T-helper 2 cell treated with Interferon-gamma antibody and Interleukin-4, amounts not matched to agents 5 μg/mL and 100 μg/mL, for 36 hours (primary cell): ENCODE measurements around the gene SPATA19.

Experiments used
- DNase-seq: peaks from one replicate; pipeline ENCODE4 v3.0.0; 2021; ENCODE audit warnings: low spot score
- H3K27ac Mint-ChIP-seq: one replicate; pipeline ENCODE4 v1.8.0; 2021; ENCODE audit warnings: mild to moderate bottlenecking, mixed read lengths
- H3K27me3 Mint-ChIP-seq: one replicate; pipeline ENCODE4 v1.8.0; 2021; ENCODE audit warnings: low read depth, mixed read lengths
- H3K36me3 Mint-ChIP-seq: one replicate; pipeline ENCODE4 v1.8.0; 2021; ENCODE audit warnings: low read depth, mixed read lengths
- H3K4me1 Mint-ChIP-seq: one replicate; pipeline ENCODE4 v1.8.0; 2021; ENCODE audit warnings: low read depth, mixed read lengths
- H3K4me3 Mint-ChIP-seq: one replicate; pipeline ENCODE4 v1.8.0; 2022; ENCODE audit warnings: mild to moderate bottlenecking, moderate library complexity, mixed read lengths
- H3K9me3 Mint-ChIP-seq: one replicate; pipeline ENCODE4 v1.8.0; 2021; ENCODE audit warnings: mixed read lengths

Gene SPATA19

DNA sequence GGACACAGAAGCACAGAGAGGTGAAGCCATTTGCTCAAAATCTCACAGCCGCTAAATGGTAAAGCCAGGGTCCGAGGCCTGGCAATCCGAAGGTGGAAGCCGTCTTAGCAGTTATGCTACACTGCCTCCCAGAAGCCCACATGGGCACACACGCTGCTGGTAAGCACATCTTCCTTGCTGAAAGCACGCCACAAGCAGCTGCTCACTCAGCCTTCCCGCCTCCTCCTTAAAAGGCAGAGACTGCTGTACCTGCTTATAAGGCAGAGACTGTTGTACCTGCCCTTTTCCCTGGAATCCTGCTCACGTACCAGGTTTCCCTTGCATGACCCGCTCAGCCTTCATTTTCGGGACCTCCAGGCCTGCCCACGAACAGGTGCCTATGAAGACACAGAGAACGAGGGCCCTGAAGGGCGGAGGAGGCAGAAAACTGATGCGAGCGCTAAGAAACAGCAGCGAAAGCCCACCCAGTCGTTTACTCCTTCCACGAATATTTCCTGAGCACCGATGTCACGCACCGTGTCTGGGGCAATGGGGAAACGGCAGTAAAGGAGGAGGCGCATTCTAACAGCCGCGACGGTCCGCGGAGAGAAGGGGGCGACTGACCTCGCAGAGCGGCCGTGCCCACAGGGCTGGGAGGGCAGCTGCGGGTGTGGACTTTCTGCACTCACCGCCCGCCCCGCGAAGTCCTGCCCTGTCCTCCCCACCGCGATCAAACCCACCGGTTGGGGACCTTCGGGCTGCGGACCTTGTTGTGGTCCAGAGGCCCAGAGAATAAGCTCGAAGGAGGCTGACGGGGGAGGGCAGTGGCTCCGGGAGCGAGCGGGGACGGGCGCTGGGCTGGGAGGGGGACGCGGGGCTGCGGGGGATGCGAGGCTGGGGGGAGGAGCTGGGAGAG is 13.0 kb downstream of the SPATA19 start:
- Mint-ChIP-seq H3K36me3 (no peaks in the 10 kb centered on the region), H3K4me3 (no peak overlapping the region), H3K27ac (no peak overlapping the region), H3K27me3 (no peaks in the 10 kb centered on the region), H3K4me1 (peaks cover 7% of the 10 kb centered on the region), H3K9me3 (no peaks in the 10 kb centered on the region)
- no peak for DNase-seq

DNA sequence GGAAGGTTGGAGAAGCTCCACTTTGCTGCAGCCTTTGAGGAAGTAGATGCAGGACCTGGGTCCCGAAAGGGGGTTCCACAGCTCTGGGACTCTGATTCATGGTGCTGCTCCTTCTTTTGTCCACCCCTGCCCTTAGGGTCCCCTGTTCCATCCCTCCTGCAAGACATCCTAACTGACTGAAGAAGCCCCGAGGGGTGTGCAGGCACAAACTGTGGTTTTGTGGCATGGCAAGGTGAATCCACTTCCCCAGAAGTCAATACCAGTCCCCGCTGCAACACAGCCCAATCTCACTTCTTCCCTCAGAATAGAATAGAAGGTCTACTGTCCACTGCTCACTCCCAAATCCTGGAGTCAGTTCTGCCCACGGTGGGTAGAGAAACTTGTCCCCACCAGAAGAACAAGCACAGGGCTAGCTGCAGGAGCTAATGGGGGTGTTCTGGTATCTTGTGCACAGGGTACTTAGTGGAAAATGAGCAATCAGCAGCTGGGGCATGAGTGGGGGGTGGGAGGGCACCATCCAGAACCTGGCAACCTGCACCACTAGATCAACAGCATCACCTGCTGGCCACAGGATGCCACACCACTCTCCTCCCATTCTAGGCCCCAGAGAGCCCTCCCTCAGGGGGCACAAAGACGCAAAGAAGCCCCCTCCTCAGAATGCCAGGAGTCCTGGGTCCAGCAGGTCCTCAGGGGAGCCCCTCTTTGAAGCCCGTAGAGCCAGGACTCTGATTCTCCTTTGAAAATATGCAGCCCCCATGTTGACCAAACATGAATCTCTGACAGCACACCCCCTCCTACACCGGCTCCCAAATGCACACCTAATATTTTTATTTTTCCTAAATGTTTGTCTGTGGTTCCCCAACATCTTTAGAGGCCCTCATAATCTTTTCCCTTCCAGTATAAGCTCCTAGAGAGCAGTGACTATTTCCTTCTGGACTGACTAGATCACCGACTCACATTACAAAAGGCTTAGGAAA is 14.1 kb downstream of the SPATA19 start:
- DNase-seq = no peak
- H3K4me3 Mint-ChIP-seq = no peak overlapping the region
- H3K9me3 Mint-ChIP-seq = no peaks in the 10 kb centered on the region
- H3K27me3 Mint-ChIP-seq = no peaks in the 10 kb centered on the region
- peaks cover 7% of the 10 kb centered on the region for H3K4me1 Mint-ChIP-seq
- H3K27ac Mint-ChIP-seq = no peak overlapping the region
- H3K36me3 Mint-ChIP-seq = no peaks in the 10 kb centered on the region

DNA sequence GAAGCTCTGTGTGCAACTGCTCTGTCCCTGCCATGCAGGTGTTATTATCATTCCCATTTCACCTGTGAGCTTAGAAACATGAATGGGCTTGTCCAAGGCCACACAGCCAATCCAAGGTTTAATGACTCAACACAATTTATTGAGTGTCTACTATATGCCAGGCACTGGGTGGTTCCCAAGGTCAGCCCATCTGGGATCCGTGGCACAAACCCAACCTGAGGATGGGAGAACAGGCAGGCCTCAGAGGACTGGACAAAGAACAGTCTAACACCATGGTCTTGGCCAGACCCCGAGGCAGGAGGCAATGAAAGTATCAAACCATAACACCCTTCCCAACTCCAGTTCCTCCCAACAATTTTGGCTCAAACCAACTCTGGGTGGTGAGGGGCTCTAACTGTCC is 15.7 kb downstream of the SPATA19 start:
- H3K27ac Mint-ChIP-seq = no peak overlapping the region
- DNase-seq = no peak
- H3K27me3 Mint-ChIP-seq = no peaks in the 10 kb centered on the region
- no peaks in the 10 kb centered on the region for H3K36me3 Mint-ChIP-seq
- no peaks in the 10 kb centered on the region for H3K9me3 Mint-ChIP-seq
- H3K4me1 Mint-ChIP-seq = no peaks in the 10 kb centered on the region
- H3K4me3 Mint-ChIP-seq = no peak overlapping the region

DNA sequence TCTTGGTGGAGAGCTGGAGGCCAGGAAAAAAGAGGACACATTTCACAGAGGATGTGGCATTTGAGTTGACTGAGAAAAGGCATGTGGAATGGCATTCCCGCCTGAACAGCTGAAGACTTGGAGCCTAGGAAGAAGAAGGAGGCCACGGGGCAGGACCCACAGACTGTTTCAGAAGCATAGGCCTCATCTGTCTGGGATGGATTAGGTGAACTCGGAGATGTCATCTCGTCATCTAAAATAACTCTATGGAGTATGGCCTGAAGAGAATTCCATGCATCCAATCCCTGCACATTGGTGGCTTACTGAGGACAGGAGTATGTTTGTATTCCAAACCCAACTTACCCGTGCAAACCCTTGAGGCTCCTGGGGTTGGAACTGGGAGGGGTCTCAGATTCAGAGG is 16.4 kb downstream of the SPATA19 start:
- H3K36me3 Mint-ChIP-seq = no peaks in the 10 kb centered on the region
- H3K27me3 Mint-ChIP-seq = no peaks in the 10 kb centered on the region
- no peaks in the 10 kb centered on the region for H3K9me3 Mint-ChIP-seq
- no peak for DNase-seq
- H3K4me1 Mint-ChIP-seq = no peaks in the 10 kb centered on the region
- H3K27ac Mint-ChIP-seq = no peak overlapping the region
- H3K4me3 Mint-ChIP-seq = no peak overlapping the region

DNA sequence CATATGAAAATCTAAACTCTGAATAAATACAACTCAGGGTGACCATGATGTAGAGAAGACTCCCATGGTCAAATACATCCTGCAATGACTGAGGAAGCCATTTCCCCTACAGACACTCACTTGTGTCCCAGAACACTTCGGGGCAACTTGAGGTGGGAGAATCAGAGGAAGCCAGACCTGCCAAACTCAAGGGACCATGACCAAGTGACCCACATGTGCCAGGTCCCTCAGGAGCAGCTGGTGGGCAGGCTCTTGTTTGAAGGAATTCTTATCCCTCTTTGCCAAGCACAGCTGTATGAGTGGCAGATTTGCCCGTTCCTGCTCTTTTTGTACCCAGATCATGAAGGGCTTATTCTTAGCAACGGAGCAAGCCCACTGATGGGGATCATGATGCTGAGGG is 17.8 kb downstream of the SPATA19 start:
- H3K9me3 Mint-ChIP-seq = no peaks in the 10 kb centered on the region
- H3K4me3 Mint-ChIP-seq = no peak overlapping the region
- no peak overlapping the region for H3K27ac Mint-ChIP-seq
- no peaks in the 10 kb centered on the region for H3K36me3 Mint-ChIP-seq
- no peaks in the 10 kb centered on the region for H3K27me3 Mint-ChIP-seq
- DNase-seq = no peak
- no peaks in the 10 kb centered on the region for H3K4me1 Mint-ChIP-seq

DNA sequence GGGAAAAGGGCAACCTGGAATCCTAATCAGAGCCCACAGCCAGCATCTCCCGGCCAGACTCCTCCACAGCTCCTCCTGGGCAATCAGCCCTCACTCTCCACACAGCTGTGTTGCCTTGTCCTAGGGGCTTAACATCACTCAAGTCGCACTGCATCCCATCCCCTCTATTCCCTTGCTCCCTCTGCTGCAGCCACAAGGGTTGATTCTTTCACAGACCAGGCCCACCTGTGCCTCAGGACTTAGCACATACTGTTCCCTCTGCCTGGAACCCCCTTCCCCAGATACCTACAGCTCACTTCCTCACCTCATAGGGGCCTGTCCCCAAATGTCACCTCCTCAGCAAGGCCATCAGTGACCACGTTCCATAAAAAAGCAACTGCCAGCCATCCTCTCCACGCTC is 18.4 kb downstream of the SPATA19 start:
- Mint-ChIP-seq H3K36me3 (no peaks in the 10 kb centered on the region), H3K9me3 (no peaks in the 10 kb centered on the region), H3K27ac (no peak overlapping the region), H3K4me1 (no peaks in the 10 kb centered on the region), H3K27me3 (no peaks in the 10 kb centered on the region), H3K4me3 (no peak overlapping the region)
- no peak for DNase-seq

DNA sequence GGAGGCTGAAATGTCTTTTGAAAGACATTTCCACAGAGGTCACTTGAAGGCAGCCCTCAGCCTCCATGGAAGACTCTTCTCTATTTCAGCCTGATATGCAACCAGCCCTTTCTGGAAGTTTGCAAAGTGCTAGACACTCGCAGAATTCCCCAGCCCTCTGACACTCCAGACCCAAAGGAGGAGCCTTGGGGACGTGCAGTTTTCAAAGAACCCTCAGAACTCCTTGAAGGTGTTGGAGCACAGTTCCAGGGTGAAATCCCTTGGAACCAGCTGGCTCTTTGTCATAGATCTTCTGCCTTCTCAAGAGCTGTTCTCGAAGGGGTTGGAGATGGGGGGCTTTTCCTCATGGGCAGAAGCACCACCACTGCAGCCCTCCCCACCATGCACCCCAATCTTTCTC is 19.6 kb downstream of the SPATA19 start:
- Mint-ChIP-seq H3K27me3 (no peaks in the 10 kb centered on the region), H3K4me3 (no peak overlapping the region), H3K27ac (no peak overlapping the region), H3K4me1 (no peaks in the 10 kb centered on the region), H3K36me3 (no peaks in the 10 kb centered on the region), H3K9me3 (no peaks in the 10 kb centered on the region)
- DNase-seq = no peak

DNA sequence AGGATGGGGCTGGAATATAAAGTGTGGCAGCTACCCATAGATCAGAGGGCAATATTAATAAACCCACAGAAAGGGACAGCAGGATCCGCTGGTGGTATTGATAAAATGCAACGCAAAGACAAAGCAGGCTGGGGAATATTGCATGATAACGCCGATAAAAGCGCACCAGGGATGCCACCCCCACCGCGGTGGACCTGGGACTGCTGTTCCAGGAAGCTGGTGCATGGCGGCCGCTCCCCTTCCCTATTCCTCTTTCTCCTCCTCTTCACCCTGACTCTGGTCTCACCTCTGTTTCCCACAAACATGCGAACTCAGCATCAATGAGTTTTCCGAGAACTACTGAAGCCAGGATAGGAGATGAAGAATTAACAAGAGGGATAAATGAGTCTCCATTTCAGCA is 20.2 kb downstream of the SPATA19 start:
- Mint-ChIP-seq H3K9me3 (no peaks in the 10 kb centered on the region), H3K4me3 (no peak overlapping the region), H3K36me3 (no peaks in the 10 kb centered on the region), H3K27me3 (no peaks in the 10 kb centered on the region), H3K4me1 (no peaks in the 10 kb centered on the region), H3K27ac (no peak overlapping the region)
- DNase-seq = no peak

DNA sequence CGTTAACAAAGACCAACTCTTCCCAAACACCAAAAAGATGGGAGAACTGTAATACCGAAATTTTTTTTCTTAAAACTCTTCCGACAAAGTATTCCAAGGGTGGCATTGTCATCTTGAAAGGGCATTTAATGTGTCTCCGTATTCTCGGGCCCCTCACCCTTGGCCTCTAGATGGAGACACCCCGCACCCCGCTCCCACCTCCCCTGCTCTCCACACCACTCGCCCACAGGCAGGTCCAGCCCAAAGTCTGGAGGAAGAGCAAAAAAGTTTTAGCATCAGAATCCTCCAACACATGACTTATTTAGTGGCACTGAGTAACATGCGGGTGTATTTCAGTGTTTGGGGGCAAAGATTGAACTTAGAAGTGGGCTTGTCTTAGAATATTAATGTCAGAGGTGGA is 20.7 kb downstream of the SPATA19 start:
- Mint-ChIP-seq H3K27me3 (no peaks in the 10 kb centered on the region), H3K9me3 (no peaks in the 10 kb centered on the region)

DNA sequence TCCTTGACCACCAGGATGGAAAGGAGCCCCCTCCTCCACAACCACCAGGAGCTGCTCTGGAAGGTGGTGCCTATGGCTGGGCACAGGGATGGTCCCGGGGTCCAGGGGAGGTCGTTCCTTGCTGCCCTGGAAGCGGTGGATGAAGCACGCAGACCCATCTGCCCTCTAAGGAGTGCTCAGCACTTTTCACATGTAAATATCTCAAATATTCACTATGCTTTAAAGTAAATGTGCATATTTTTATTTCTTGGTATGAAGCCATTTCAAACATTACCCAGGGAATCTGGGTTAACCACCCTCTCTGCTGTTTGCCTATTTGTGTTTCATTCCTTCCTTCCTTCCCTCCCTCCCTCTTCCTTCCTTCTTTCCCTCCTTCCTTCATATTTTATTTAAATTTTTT is 21.7 kb downstream of the SPATA19 start:
- DNase-seq = no peak
- Mint-ChIP-seq H3K4me3 (no peak overlapping the region), H3K27ac (no peak overlapping the region), H3K9me3 (no peaks in the 10 kb centered on the region), H3K36me3 (no peaks in the 10 kb centered on the region), H3K4me1 (no peaks in the 10 kb centered on the region), H3K27me3 (no peaks in the 10 kb centered on the region)

More for the DNA sequence above, 20.7 kb downstream of the SPATA19 start:
- no peaks in the 10 kb centered on the region for H3K4me1 Mint-ChIP-seq
- DNase-seq = no peak
- H3K4me3 Mint-ChIP-seq = no peak overlapping the region
- no peaks in the 10 kb centered on the region for H3K36me3 Mint-ChIP-seq
- H3K27ac Mint-ChIP-seq = no peak overlapping the region

DNA sequence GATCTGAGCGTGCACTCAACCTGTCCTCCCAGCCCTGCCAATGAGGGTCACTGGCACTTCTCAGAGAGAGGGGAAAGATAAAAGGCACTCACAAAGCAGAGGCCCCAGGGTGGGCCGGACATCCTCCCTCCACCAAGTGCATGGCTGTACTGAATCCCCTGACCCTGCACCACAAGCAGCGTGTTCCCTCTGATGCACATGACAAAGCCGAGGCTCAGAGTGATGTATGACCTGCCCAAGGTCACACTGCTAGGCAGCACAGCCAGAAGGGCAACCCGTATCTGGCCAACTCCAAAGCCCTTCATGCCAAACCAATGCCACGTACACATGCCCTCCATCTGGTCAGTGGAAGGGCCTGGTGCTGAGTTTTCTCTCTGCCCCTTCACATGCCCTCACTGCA is 22.1 kb downstream of the SPATA19 start:
- Mint-ChIP-seq H3K4me3 (no peak overlapping the region), H3K27ac (no peak overlapping the region), H3K4me1 (no peaks in the 10 kb centered on the region), H3K9me3 (no peaks in the 10 kb centered on the region), H3K27me3 (no peaks in the 10 kb centered on the region), H3K36me3 (no peaks in the 10 kb centered on the region)
- no peak for DNase-seq

DNA sequence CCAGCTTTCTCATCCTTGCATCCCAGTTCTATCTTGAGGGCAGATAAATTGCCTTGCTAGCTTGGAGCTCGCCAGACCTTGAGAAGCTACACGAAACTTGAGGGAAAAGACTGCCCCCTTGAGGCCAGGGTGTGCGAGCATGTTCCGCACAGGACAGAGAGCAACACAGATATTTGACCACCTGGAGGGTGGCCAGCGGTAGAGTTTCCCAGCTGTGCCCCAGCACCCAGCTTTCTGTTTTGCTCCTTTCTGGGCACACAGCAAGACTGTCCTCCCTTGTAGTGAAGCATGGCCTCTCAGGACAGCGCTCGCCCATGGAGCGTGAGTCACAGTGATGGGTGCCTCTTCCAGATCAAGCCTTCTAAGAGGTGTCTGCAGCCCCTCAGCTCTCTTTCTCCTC is 23.5 kb downstream of the SPATA19 start:
- no peaks in the 10 kb centered on the region for H3K27me3 Mint-ChIP-seq
- no peaks in the 10 kb centered on the region for H3K4me1 Mint-ChIP-seq
- DNase-seq = no peak
- no peaks in the 10 kb centered on the region for H3K36me3 Mint-ChIP-seq
- no peak overlapping the region for H3K4me3 Mint-ChIP-seq
- no peaks in the 10 kb centered on the region for H3K9me3 Mint-ChIP-seq
- H3K27ac Mint-ChIP-seq = no peak overlapping the region

DNA sequence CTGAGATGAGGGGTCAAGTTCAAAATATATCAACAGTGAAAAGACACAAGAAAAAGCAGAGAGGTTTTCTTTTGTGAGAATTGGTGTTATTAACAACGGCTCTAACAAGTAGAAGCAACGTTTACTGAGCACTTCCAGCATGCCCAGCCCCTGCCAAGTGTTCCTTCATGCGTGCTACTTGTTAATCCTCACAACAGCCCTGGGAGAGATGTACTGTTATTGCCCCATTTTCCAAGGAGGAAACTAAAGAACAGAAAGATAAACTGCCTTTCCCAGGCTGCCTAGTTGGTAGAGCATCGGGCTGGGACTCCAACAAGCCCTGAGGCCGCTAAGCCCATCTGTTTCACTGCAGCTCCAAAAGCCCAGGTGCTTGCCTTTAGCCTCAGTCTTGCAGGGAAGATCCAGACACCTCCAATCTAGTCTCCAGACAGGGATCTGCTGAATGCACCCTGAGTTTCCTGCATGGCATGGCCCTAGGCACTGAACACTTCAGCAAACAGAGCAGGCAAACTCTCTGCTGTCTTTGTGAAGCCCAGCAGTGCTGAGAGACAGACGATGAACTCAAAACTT is 25.5 kb downstream of the SPATA19 start:
- no peaks in the 10 kb centered on the region for H3K4me1 Mint-ChIP-seq
- H3K27me3 Mint-ChIP-seq = no peaks in the 10 kb centered on the region
- no peak for DNase-seq
- no peak overlapping the region for H3K4me3 Mint-ChIP-seq
- H3K36me3 Mint-ChIP-seq = no peaks in the 10 kb centered on the region
- H3K27ac Mint-ChIP-seq = no peak overlapping the region
- no peaks in the 10 kb centered on the region for H3K9me3 Mint-ChIP-seq

DNA sequence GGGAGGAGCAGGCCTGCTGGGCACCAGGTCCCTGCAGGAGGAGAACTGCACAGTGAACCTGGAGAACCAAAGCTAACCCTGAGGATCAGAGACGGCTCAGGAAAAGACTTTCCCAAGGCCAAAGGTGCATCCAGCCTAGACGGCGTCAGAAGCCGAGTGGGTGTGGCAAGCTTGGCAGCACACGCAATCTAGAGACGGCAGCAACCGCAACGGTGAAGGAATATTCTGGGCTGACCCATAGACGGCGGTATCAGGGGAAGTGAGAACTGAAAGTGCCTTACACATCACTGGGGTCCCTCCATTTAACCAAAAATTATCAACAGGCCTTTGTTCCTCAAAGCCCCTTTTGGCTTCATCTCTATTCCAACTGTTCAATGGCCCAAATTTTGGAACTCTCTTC is 26.2 kb downstream of the SPATA19 start:
- Mint-ChIP-seq H3K27me3 (no peaks in the 10 kb centered on the region), H3K4me1 (no peaks in the 10 kb centered on the region), H3K36me3 (no peaks in the 10 kb centered on the region), H3K9me3 (no peaks in the 10 kb centered on the region), H3K27ac (no peak overlapping the region), H3K4me3 (no peak overlapping the region)
- no peak for DNase-seq
